ENCODE data around the gene MYOM1.

DNA sequence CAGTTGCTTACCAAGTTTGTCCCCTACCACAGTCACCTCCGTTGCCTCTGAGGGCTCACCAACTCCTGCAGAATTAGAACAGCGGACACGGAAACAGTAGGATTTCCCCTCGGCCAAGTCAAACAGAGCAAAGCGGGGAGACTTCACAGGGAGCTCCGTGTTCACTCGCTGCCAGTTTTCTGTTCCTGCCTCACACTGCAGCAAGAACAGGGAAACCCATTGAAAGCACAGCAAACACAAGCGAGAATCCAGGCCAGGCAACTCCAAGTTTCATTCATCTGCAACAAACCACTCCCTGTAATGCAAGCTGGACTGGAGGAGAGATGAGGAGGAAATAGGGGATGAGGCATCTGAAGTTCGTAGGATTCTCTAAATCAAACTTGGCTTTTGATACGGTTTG, 84.2 kb downstream of the MYOM1 start:
- TF ChIP-seq, protein P1, sequence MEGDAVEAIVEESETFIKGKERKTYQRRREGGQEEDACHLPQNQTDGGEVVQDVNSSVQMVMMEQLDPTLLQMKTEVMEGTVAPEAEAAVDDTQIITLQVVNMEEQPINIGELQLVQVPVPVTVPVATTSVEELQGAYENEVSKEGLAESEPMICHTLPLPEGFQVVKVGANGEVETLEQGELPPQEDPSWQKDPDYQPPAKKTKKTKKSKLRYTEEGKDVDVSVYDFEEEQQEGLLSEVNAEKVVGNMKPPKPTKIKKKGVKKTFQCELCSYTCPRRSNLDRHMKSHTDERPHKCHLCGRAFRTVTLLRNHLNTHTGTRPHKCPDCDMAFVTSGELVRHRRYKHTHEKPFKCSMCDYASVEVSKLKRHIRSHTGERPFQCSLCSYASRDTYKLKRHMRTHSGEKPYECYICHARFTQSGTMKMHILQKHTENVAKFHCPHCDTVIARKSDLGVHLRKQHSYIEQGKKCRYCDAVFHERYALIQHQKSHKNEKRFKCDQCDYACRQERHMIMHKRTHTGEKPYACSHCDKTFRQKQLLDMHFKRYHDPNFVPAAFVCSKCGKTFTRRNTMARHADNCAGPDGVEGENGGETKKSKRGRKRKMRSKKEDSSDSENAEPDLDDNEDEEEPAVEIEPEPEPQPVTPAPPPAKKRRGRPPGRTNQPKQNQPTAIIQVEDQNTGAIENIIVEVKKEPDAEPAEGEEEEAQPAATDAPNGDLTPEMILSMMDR (conservative IDR thresholded peaks at IDR 0.05; ENCODE audit: low read depth, low read length), result no peak
- TF ChIP-seq EZH2 (IDR thresholded peaks at IDR 0.05; ENCODE audit: borderline replicate concordance, low read depth, low read length, poor library complexity, severe bottlenecking), result no peak
